C4-2B (cell line): ENCODE data around the gene IQCC.

Experiments
- ZFX ChIP-seq: fragments of 450-650 bp; IDR thresholded peaks from 2 replicates; pipeline ENCODE4 v1.6.1; 2017
- TF ChIP-seq, protein P1 (sequence below): fragments of 450-650 bp; conservative IDR thresholded peaks from 2 replicates; pipeline ENCODE4 v1.5.1; 2017; ENCODE audit warnings: mild to moderate bottlenecking

DNA sequence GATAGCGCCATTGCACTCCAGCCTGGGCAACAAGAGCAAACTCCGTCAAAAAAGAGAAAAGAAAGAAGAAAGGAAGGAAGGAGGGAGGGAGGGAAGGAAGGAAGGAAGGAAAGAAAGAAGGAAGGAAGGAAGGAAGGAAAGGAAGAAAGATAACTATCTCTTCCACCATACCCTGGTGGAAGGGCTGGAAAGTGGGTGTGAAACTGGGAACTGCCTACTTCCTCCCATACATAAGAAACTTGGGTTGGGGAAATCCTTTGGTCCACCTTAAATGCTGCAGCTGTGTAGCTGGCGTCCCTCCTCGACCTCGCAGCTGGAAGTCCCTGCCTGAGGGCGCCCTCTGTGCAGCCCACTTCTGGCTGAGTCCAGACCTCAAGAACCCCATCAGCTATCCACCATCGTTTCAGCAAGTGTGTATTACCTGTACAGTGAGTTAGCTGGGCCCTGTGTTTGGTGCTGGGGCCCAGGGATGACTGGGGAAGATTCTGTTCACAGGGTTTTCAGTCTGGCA, 36.9 kb downstream of the IQCC start:
- TF ChIP-seq, protein P1, sequence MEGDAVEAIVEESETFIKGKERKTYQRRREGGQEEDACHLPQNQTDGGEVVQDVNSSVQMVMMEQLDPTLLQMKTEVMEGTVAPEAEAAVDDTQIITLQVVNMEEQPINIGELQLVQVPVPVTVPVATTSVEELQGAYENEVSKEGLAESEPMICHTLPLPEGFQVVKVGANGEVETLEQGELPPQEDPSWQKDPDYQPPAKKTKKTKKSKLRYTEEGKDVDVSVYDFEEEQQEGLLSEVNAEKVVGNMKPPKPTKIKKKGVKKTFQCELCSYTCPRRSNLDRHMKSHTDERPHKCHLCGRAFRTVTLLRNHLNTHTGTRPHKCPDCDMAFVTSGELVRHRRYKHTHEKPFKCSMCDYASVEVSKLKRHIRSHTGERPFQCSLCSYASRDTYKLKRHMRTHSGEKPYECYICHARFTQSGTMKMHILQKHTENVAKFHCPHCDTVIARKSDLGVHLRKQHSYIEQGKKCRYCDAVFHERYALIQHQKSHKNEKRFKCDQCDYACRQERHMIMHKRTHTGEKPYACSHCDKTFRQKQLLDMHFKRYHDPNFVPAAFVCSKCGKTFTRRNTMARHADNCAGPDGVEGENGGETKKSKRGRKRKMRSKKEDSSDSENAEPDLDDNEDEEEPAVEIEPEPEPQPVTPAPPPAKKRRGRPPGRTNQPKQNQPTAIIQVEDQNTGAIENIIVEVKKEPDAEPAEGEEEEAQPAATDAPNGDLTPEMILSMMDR, result no peak
- no peak for TF ChIP-seq ZFX
